ENCODE data around the gene C22orf23. TPM values are rescaled to one million over a fixed set of nuclear protein-coding genes. Genes with fewer than 3 reads are reported as not detected.

The C22orf23 gene
- total and polyA plus RNA-seq, 9 of the 15 experiments (the other 6 are each of a cell fraction or from before 2014, with no cell fraction given): 0.25 to 1.0 (median 0.53) TPM

GRCh38 chr22:37933711-37934376, 19.6 kb downstream of the C22orf23 start (continued):
- no peak for TF ChIP-seq CHD4 (IDR thresholded peaks at IDR 0.05; ENCODE audit: insufficient read depth, insufficient replicate concordance, low read depth, low read length, poor library complexity, severe bottlenecking)
- TF ChIP-seq, protein P1, sequence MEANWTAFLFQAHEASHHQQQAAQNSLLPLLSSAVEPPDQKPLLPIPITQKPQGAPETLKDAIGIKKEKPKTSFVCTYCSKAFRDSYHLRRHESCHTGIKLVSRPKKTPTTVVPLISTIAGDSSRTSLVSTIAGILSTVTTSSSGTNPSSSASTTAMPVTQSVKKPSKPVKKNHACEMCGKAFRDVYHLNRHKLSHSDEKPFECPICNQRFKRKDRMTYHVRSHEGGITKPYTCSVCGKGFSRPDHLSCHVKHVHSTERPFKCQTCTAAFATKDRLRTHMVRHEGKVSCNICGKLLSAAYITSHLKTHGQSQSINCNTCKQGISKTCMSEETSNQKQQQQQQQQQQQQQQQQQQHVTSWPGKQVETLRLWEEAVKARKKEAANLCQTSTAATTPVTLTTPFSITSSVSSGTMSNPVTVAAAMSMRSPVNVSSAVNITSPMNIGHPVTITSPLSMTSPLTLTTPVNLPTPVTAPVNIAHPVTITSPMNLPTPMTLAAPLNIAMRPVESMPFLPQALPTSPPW (CRISPR knock-in tag; IDR thresholded peaks at IDR 0.05): peak; percentile 31; the same call in 1 of the 2 replicates
- 0 out of 2 replicates have a peak, but pooled peaks have one; percentile 37 for TF ChIP-seq STAG1 (CRISPR knock-in tag; IDR thresholded peaks at IDR 0.05; ENCODE audit: borderline replicate concordance)
- TF ChIP-seq SRF (CRISPR knock-in tag; IDR thresholded peaks at IDR 0.05): peak in 1 of 2 experiments; percentile 95; a peak in 1 of 4 replicates
- peak; percentile 67; the same call in 1 of the 2 replicates for TF ChIP-seq CTBP1 (IDR thresholded peaks at IDR 0.05; ENCODE audit: borderline replicate concordance)
- TF ChIP-seq U2AF2 (optimal IDR thresholded peaks at IDR 0.05; ENCODE audit: low read depth, low read length): no peak
- TF ChIP-seq DMBX1 (CRISPR knock-in tag; IDR thresholded peaks at IDR 0.05; ENCODE audit: borderline replicate concordance): no peak
- TF ChIP-seq MCM7 (IDR thresholded peaks at IDR 0.05): no peak
- no peak for TF ChIP-seq HDAC8 (tag; IDR thresholded peaks at IDR 0.05)
- TF ChIP-seq HCFC1 (IDR thresholded peaks at IDR 0.05; ENCODE audit: low read depth, low read length): peak; percentile 58
- TF ChIP-seq ZNF764 (CRISPR knock-in tag; IDR thresholded peaks at IDR 0.05; ENCODE audit: low read depth): peak; percentile 97
- TF ChIP-seq MAZ (CRISPR knock-in tag; conservative IDR thresholded peaks at IDR 0.05 in 1 of 2, IDR thresholded peaks at IDR 0.05 in 1 of 2): peak; percentile 45 to 86; a peak in 3 of 4 replicates
- no peak for TF ChIP-seq SRSF3 (IDR thresholded peaks at IDR 0.05; ENCODE audit: insufficient read depth, low read length)
- TF ChIP-seq POU5F1 (IDR thresholded peaks at IDR 0.05; ENCODE audit: borderline replicate concordance, low read depth, low read length, partially characterized antibody): no peak
- TF ChIP-seq ZSCAN32 (CRISPR knock-in tag; IDR thresholded peaks at IDR 0.05): no peak
- 0 out of 4 replicates have a peak, but pooled peaks of 1 of the 2 experiments have one; percentile 28 for TF ChIP-seq TEAD1 (CRISPR knock-in tag; IDR thresholded peaks at IDR 0.05)
- TF ChIP-seq KLF1 (tag; IDR thresholded peaks at IDR 0.05): peak; percentile 79; the same call in 1 of the 2 replicates
- TF ChIP-seq EZH2 (IDR thresholded peaks at IDR 0.05; ENCODE audit: borderline replicate concordance, low read depth, low read length): no peak
- no peak for TF ChIP-seq ILF3 (IDR thresholded peaks at IDR 0.05; ENCODE audit: borderline replicate concordance)
- TF ChIP-seq ZNF518B (CRISPR knock-in tag; IDR thresholded peaks at IDR 0.05): no peak

Data from K562 (cell line).